Measurements from ENCODE around the gene PLEKHJ1.

The PLEKHJ1 gene

GRCh38 chr19:2197270-2197669 lies 38.9 kb downstream of the PLEKHJ1 start:
- no peak for DNase-seq (ENCODE audit: low read depth)

GRCh38 chr19:2195914-2196313 lies 40.2 kb downstream of the PLEKHJ1 start:
- DNase-seq (ENCODE audit: low read depth): no peak

DNA sequence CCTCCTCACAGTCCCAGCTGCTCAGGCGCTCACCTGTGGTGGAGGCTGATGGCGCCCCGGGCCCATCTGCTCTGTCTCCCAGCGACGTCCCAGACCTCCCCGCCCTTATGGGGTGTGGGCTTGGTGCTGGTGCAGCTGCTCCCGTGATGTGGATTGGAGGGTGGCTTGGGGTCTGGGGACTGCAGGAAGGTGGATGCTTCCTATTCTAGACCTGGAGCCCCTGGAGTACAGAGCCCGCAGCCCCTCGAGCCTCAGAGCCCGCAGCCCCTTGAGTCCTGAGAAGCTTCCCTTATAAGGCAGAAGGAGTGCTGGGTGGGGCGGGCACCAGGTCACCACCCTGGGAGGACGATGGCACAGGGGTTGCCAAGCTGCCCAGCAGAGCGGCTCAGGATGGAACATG lies 40.8 kb downstream of the PLEKHJ1 start:
- DNase-seq (ENCODE audit: low read depth): no peak

GRCh38 chr19:2194513-2195078 lies 41.5 kb downstream of the PLEKHJ1 start:
- DNase-seq (ENCODE audit: low read depth): no peak

DNA sequence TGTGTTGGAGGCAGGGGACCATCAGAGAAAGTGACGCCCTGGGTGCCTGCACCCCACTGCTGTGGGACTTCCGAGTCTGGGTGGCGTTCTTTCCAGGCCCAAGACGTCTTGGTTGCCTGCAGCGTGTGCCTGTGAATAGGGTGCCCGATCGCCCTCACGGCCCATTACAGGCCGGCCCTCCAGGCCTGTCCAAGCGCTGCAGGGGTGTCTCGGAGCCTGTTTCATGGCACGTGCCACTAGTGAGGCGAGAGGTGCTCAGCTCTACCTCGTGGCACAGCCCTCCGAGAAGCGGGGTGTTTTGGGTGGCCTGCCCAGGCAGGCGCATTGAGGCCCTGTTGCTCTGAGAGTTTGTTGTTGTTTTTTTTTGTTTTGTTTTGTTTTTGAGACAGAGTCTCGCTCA lies 42.3 kb downstream of the PLEKHJ1 start:
- DNase-seq (ENCODE audit: low read depth): no peak

GRCh38 chr19:2192862-2193261 lies 43.3 kb downstream of the PLEKHJ1 start:
- DNase-seq (ENCODE audit: low read depth): no peak

GRCh38 chr19:2191456-2192310 lies 44.4 kb downstream of the PLEKHJ1 start:
- no peak for DNase-seq (ENCODE audit: low read depth)

DNA sequence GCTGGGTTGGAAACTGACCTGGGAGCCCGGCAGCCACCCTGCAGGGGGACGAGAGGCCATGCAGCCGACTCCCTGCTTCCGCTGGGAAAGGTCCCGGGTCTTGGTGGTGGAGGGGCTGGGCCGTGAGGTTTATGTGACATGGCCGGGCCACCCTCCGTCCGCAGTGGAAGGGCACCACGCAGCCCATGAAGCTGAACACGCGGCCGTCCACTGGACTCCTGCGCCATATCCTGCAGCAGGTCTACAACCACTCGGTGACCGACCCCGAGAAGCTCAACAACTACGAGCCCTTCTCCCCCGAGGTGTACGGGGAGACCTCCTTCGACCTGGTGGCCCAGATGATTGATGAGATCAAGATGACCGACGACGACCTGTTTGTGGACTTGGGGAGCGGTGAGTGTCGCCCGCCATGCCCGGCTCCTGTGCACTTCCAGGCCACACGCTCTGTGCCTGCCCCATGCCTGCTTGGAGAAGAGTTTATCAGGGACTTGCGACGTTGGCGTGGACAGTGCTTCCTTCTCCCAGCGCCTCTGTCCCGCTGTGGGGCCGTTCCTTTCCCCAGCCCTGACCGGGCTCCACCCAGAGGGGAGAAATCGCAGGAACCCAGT lies 45.2 kb downstream of the PLEKHJ1 start:
- no peak for DNase-seq (ENCODE audit: low read depth)

GRCh38 chr19:2189880-2190279 lies 46.2 kb downstream of the PLEKHJ1 start:
- DNase-seq (ENCODE audit: low read depth): no peak

GRCh38 chr19:2188708-2189385 lies 47.3 kb downstream of the PLEKHJ1 start:
- DNase-seq (ENCODE audit: low read depth): no peak

DNA sequence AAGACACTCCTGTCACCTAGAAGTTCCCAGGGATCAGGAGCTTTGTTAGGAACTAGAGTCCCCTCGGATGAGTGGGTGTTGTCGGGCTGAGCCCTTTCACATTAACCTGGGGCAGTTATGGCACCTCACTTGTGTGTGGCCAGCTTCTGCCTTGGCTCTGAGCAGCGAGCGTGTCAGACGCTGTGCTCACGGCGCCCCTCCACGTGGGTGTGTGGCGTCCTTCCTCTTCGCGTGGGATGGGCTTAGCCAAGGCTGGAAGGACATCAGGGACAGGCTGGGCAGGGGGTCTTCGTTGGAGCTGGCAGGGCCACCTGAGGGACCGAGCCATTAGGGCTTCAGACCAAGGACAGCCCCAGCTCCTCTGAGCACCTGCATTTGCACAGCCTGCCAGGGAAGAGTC lies 49.0 kb downstream of the PLEKHJ1 start:
- no peak for DNase-seq (ENCODE audit: low read depth)

- DNase-seq (ENCODE audit: low read depth): no peak
These were observed 49.9 kb downstream of the PLEKHJ1 start for GRCh38 chr19:2186071-2186846.

- no peak for DNase-seq (ENCODE audit: low read depth)
These were observed 50.4 kb downstream of the PLEKHJ1 start for GRCh38 chr19:2185734-2186070.

GRCh38 chr19:2184422-2184975 lies 51.6 kb downstream of the PLEKHJ1 start:
- no peak for DNase-seq (ENCODE audit: low read depth)

Measured in stimulated activated CD8-positive, alpha-beta memory T cell treated with anti-CD3 and anti-CD28 coated beads, Interleukin-15, amount 100 ng/mL, for 24 hours (primary cell).